Activated T-cell treated with anti-CD3 and anti-CD28 coated beads for 48 hours (primary cell): ENCODE data around the gene VAV2.

ENCODE experiments used
- DNase-seq: peaks from one replicate; pipeline ENCODE4 v3.0.0-alpha.2; 2020; ENCODE audit warnings: low read depth

Gene VAV2

DNA sequence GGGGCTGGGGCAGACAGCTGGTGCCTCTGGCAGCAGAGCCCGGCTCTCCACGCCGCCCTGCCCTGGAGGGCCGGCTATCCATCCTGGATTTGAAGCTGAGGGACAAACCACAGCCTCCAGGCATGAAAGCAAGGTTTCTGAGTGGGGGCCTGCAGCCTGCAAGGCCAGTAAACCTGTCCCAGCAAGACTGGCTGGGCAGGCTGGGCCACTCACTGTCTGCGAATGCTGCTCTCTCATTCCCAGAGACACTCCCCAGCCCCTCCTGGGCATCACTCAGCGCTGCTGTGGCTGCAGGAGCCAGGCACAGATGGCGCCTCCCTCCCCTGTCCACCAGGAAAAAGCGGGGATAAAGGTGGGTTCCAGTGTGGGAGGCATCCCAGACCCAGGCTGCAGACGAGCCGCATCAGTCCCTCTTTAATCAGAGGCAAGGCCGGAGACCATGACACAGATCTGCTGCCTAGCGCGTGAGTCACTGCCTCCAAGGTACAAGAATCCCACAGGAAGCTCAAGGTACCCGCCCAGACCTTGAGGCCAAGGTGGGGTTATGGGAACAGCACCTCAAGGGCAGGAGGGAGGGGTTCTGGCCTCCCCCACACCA is 118.0 kb downstream of the VAV2 start:
- DNase-seq: no peak

DNA sequence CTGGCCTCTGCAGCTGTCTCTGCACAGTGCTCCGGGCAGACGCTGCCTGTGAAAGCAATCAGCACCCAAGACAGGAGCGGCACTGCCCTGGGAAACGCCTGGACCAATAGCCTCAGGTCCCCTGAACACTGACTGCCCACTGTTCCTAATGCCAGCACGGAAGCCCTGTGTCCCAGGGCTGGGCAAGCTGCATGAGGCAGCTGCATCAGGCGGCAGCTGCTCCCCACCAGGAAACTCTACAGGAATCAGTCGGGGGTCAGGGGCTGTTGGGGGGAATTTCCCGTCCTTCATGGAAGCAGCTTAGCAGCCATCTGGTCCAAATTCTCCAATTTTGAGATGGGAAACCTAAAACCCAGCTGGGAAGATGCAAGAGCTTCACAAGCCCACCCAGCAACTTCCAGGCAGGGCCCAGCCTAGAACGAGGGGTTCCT is 118.6 kb downstream of the VAV2 start:
- DNase-seq: no peak

DNA sequence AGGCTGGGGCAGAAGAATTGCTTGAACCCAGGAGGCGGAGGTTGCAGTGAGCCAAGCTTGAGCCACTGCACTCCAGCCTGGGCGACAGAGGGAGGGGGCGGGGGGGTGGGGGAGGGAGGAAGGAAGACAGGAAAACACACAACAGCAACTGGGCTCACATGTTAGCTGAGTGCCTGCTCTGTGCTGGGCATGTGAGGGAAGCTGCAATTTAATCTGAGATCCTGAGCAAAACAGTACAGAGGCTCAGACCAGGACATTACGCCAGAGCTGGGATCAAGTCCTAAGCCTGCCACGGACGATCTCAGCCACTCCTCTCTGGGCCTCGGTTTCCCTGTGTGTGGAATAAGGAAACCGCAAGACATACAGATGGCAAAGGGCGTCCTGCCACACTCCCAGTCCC is 119.1 kb downstream of the VAV2 start:
- no peak for DNase-seq

DNA sequence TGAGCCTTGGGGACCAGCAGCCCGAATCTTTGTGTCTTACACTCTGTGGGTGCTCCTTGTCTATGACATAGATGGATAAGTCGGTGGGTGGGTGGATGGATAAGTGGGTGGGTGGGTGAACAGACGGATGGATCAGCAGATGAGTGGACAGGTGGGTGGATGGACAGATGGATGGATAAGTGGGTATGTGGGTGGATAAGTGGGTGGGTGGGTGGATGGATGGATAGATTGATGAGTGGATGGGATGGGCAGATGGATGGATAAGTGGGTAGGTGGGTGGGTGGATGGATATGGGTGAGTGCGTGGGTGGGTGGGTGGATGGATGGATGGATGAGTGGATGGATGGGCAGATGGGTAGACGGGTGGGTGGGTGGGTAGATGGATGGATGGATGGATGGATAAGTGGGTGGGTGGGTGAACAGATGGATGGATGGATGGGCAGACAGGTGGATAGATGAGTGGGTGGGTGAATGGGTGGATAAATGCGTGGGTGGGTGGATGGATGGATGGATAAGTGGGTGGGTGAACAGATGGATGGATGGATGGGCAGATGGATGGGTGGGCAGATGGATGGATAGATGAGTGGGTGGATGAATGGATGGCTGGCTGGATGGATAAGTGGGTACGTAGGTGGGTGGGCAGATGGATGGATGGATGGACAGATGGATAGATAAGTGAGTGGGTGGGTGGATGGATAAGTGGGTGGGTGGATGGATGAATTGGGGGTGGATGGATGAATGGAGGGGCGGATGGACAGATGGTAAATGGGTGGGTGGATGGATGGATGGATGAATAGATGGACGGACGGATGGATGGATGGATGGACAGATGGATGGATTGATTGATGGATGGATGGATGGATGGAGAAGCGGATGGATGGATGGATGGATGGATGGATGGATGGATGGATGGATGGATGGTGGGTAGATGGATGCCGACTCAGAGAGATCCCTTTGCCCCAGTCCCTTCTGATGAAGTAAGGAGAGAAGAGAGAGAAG is 121.2 kb downstream of the VAV2 start:
- no peak for DNase-seq

DNA sequence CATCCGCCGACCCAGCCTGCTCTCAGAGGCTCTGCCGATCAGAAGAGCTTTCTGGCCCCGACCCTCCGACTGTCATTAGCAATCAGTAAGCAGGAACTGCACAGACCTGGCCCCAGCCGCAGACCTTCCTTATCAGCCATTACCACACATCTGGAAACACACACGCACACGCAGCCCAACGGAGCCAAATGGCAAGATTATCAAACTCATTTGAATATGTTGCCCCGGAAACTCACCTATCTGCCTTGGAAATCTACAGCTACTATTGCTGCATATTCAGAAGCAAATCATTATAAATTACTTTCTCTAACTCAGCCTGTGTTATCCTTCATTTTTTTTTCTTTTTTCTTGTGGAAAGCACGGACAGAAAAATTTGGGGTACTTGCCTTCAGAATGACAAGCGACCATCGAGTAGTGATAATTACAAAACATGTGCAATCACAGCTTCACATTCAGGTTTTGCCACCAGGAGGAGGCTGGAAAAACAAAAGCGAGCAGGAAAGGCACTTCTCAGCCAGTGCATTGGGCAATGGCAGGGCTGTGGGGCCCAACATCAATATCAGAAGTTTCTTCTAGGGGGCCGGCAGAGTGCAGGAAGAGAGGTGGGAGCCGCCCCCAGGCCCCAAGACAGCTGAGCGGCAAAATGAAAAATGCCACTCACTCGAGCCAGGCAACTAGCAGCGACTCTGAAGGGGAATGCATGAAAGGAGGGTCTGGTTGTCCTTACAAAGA is 122.3 kb downstream of the VAV2 start:
- peak; percentile 23 for DNase-seq

DNA sequence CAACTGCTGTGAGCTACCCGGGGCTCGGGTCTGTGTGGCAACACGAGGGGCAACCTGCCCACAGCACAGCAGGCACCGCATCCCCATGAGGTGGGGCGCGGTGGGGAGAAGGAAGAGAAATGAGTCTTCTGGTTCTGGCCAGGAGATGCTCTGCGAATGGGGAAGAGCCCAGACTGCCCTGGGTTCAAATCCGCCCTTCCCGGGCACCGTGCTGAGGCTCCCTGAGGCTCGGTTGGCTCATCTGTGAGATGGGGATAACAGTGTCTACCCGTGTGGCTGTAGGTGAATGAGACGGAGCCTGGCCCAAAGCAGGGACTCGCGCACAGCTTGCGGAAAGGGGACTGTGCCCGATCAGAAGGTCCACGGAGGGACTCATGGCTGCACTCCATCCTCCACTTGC is 123.9 kb downstream of the VAV2 start:
- no peak for DNase-seq

DNA sequence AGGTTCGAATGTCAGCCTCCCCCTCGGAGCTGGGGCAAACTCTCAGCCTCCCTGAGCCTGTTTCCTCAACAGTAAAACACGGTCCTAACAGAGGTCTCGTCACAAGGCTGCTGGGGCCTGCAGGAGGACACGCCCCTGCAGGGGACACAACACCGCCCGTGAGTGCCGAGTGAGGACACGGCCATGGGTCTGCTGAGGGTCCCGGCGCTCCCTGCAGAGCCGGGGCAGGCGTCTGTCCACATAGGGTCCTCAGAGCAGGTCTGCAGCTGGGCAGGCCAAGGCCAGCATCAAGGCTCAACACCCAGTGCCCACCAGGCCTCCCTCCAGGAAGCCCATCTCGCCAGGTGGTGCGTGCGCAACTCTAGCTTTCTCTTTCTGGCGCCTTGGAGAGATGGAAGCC is 125.2 kb downstream of the VAV2 start:
- DNase-seq: no peak

DNA sequence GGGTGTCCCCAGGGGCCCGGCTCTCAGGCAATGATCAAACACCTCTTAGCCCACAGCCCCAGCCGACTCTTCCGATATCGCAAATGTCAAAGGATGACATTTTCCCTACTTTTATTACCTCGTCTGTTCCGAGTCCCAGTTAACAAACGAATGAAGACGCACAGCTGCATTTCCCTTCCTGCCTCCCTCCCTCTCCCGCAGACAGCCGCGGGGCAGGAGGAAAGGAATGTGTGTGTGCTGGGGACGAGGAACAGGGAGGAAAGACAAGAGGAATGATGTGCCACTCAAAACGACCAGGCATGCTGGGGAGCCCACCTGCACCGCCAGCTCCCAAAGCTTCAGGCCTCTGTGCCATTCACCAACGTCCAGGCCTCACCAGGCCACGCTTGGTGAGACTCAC is 128.1 kb downstream of the VAV2 start:
- no peak for DNase-seq

DNA sequence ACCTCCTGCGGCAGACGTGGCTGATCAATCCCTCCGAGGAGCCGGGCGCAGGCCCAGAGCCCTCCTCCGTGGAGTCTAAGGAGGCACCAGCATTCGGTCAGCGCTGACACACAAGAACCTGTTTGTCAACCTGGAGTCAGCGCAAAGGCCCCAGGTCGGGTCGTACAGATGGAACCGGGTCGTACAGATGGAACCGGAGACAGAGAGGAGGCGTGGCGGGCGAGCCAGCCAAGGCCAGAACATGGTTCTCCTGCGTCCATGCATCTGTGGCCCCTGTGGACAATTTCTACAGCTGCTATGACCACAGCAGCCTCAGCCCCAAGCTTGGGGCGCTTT is 128.9 kb downstream of the VAV2 start:
- DNase-seq: no peak

DNA sequence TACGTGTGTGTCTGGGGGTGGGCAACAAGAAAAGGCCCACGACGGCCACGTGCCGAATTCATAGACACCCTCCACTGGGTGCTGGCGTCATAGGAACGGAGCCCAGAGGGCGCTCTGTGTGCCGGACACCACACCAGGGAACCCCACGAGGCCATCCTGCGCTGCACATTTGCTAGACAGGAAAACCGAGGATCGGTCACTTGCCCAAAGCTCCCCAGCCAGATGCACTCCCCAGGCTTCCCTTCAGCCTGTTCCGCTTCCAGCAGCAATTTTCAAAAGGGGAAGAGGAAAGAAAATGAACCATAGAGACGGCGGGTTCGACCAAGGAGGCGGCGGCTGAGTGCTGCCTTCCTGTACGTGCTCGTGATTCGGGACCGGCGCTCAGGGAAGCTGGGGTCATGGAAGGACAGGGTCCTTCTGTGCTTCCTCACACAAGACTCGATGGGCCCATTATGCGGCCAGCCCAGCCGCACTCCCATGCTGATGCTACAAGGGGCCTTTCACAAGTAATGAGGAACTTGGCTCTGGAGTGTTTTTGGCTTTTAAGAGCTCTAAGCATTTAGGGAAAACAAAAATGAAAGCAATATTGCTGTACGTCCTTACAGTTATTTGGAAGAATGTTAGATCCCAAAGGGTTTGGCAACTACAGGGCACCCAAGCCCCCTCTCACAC is 129.4 kb downstream of the VAV2 start:
- no peak for DNase-seq

DNA sequence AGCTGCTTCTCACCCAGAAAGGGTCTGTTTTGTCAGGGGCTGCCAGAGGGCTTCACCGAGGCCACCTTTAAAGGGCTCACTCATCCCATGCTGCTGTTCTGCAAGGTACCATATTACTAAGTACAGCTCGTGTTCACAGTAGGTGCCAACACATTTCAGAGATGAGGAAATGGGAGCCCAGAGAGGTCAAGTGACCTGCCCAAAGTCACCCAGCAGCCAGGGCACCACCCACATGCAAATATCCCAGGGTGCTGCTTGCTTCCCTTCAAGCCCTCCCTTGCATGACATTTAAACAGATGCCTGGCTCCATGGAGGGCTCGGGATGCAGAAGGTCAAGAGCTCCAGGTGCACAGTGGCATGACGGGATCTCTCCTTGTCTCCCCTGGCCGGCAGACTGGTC is 130.4 kb downstream of the VAV2 start:
- DNase-seq: no peak

DNA sequence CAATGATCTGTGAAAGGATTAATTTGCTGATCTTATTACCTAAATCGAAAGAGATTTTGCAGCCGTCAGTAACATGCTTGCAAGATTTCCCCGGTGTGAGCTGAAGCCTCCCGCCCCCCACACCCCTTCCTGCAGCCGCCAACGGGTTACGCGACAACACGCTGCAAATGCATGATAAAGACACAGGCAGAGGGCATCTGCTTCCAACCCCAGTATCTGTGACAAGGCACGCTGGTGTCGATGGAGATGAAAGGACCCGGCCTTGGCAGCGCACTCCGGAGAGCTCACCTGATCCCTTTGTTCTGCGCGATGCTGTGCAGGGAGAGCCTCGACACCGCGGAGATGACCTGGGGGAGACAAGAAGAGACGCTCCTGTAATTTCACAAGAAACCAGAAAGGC is 131.0 kb downstream of the VAV2 start:
- no peak for DNase-seq

DNA sequence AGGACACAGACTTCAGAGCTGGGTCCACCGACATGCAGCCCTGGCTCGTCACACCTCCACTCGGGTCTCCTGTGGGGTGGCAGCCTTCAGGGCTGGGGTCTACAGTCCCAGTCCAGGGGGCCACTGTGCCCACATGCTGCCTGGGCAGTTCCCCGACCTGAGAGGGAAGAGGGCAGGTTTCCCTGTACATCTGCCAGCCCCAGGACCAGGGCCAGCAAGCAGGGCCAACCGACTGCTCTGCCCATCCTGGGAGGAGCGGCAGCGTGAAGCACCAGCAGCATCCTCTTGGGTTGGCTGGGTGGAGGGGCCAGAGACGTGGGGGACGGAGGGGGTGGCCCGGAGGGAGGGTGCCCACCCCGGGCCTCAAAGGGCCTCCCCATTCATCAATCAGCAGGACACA is 133.4 kb downstream of the VAV2 start:
- DNase-seq: no peak

DNA sequence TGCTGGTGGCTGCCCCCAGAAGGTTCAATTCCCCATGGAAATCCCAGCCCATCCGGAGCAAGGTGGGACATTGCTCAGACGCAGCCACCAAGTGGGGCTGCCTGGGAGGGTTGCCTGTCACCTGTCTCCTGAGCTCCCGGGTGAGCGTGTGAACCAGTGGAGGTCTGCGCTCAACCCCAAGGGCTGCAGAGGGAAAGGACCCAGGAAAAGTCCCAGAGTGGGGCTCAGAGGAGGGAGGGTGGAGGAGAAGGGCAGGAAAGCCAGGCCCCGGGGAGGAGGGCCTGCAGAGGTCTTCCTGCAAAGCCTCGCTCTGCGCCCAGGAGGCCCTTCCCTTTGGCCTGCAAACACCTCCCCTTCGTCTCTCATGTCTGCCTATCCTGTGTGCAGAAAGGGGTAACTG is 134.5 kb downstream of the VAV2 start:
- no peak for DNase-seq

DNA sequence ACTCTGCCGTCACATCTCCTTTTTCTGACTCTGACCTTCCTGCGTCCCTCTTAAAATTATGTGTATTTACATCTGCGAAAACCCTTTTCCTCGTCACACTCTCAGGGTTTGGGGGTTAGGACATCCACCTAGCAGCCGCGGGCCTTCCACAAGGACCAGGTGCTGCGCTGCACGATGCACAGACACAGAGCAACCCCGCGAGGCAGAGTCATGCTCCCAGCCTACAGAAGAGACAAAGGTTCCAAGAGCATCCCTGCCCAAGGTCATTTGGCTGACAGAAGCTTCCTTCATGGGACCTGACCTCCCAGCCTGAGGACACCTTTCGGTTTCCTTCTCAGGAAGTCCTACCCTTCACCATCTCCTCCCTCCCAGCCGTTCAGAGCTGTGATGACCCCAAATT is 135.3 kb downstream of the VAV2 start:
- DNase-seq: no peak

DNA sequence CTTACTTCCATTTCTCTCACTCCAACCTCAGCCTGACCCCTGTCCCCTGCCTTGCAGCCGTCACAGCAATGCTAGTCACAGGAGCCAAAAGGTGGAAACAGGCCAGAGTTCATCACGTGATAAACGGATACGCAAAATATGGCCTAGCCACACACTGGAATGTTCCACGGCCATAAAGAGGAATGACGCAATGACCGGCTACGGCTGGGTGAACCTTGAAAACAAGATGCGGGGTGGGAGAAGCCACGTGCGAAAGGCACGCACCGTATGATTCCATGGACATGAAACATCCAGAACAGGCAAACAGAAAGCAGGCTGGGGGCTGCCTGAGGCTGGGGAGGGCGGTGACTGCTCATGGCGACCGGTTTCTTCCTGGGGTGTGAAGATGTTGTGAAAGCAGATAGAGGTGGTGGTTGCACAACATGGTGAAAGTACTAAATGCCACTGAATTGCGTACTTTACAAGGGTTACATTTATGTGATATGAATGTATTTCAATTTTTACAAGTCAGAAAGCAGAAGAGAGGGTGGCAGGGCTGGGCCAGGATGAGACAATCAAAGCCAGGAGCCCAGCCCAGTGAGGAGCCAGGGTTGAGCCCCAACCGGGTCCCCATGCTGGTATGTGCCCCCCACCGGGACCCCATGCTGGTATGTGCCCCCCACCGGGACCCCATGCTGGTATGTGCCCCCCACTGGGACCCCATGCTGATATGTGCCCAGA is 136.2 kb downstream of the VAV2 start:
- DNase-seq: no peak

DNA sequence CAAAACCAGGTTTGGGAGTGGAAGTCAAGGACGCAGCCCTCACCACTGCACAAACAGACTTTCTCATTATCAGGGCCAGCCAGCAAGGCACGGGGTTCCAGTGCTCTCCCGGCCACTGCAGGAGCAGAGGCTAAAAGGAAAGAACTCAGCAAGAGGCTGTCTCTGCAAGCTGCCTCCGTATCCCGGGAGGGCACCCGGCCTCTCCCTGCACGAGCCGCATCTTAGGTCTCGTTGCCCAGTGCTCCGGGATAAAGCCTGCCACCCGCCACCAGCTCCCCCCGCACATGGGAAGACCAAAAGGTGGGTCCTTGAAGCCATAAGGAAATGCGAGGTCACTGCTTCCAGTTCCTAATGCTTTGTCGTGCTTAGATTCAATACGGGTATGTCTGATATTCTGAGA is 136.8 kb downstream of the VAV2 start:
- no peak for DNase-seq

DNA sequence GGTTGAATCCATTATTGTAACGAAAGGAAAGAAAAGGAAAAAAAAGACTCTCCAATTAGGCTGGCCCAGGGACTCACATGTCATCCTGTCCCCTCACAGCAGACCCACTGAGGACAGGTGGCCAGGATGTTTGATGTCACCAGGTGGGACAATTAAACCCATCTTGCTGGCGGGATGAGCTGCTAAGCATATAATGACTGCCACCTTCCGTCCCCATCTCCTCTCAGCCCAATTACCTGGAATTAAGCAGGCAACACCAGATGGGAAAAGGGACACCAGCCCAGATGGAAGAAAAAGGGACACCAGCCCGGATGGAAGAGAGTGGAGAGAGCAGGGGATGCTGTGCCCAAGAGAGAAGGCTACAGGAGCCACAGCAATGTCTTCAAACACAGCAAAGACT is 137.4 kb downstream of the VAV2 start:
- DNase-seq: no peak

DNA sequence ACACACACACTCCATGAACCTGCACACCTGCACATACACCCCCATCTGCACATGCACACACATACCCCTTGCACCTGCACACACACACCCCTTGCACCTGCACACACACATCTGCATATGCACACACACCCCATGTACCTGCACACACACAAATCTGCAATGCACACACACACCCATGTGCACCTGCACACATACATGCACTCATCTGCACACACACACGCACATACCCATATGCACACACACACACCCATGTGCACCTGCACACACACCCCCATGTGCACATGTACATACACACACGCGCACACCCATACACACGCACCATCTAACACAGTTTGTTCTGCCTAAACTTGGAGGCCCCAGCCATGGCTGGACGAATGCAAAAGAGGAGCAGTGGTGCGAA is 138.1 kb downstream of the VAV2 start:
- no peak for DNase-seq

DNA sequence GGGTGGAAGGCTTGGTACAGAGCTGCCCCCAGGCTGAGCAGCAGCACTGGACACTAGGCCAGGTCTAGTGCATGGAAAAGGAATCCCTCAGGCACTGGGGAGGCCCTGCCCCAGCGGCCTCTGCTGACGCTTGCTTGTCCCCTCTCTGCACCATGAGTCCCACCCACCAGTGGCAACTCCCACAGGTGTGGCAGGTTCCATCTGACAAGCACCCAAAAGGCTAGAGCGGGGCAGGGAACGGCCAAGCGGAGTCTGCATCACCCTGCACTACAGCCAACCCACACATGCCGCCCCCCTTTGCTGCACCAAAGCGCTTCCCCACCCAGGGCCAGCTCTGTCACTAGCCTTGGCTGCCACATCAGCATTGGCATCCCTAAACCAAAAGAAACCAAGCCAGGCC is 138.8 kb downstream of the VAV2 start:
- no peak for DNase-seq

DNA sequence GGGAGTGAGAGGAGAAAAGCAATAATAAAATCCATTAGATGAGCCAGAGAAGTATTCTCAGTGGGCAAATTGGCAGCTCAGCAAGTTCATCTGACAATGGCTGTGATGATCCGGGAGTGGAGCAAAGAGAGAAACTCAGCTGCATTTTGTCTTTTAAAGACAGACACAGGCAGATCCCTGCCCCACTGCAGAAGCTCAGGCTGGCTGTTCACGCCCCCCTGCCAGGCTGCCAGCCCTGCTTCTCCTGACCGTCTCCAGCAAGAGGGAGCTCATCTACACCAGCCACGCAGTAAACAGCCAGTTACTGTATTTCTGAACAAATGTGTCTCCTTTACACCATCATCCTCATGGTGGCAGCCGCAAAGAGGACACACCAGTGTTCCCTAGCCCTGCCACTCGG is 139.7 kb downstream of the VAV2 start:
- no peak for DNase-seq

DNA sequence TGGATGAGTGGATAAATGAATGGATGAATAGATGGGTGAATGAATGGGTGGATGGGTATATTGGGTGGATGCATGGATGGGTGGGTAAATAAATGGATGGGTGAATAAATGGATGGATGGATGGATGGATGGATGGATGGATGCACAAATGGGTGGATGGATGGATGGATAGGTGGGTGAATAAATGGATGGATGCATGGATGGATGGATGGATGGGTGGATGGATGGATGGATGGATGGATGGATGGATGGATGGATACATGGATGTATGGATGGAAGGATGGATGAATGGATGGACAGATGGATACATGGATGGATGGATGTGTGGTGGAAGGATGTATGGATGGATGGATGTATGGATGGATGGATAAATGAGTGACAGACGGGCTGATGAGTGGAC is 140.4 kb downstream of the VAV2 start:
- no peak for DNase-seq
